ENCODE measurements around the gene FRG1. TPM values are rescaled to one million over a fixed set of nuclear protein-coding genes. Genes with fewer than 3 reads are reported as not detected.
A peak's percentile ranks its signal among the peaks of the same experiment; 100 is the strongest.
"Not testable (repeated sequence)": the region's sequence is repeated elsewhere in the genome, so short reads cannot be mapped to it uniquely, and the experiment has no call there.

Gene FRG1
- total RNA-seq, 1 donor from 2014 or later: 33.4 TPM

DNA sequence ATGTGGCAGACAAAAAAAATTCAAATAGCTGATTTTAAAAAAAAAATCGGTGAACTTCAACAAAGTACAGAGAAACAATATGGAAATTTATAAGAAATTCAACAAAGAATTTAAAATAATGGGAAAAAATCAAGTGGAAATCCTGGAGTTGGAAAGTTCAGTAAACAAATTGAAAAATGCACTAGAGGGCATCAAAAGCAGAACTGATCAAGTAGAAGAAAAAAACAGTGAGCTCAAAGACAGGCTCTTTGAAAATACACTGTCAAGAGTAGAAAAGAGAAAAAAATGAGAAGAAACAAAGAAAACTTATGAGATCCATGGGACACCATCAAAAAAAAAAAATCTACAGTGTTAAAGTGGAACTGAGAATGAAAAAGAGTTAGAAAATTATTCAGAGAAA lies 19.6 kb upstream of the FRG1 start:
- no peak for DNase-seq (ENCODE audit: low read depth)
- Histone ChIP-seq H3K36me3 (ENCODE audit: insufficient read depth, low read length) (no peaks in the 10 kb centered on the region), H3K9me3 (ENCODE audit: insufficient read depth, low read depth, low read length) (no peaks in the 10 kb centered on the region), H3K79me2 (ENCODE audit: insufficient read depth, low read length) (no peaks in the 10 kb centered on the region), H2AFZ (ENCODE audit: low read depth, low read length) (no peak overlapping the region), H3K27ac (ENCODE audit: low read depth, low read length) (no peak overlapping the region), H4K20me1 (ENCODE audit: insufficient read depth, low read length) (no peaks in the 10 kb centered on the region), H3K4me1 (ENCODE audit: insufficient read depth, low read length) (no peaks in the 10 kb centered on the region), H3K27me3 (ENCODE audit: insufficient read depth, low read length) (no peaks in the 10 kb centered on the region), H3K9ac (ENCODE audit: low read length) (no peak overlapping the region), H3K4me2 (ENCODE audit: low read length) (no peak overlapping the region), H3K4me3 (ENCODE audit: insufficient read depth, low read depth, low read length) (no peak overlapping the region)
- H3K27me3 Mint-ChIP-seq (ENCODE audit: low read depth, unreplicated experiment): no peaks in the 10 kb centered on the region
- no peak for TF ChIP-seq EZH2 (IDR thresholded peaks at IDR 0.05; ENCODE audit: insufficient read depth, low read length)
- TF ChIP-seq, protein P1, sequence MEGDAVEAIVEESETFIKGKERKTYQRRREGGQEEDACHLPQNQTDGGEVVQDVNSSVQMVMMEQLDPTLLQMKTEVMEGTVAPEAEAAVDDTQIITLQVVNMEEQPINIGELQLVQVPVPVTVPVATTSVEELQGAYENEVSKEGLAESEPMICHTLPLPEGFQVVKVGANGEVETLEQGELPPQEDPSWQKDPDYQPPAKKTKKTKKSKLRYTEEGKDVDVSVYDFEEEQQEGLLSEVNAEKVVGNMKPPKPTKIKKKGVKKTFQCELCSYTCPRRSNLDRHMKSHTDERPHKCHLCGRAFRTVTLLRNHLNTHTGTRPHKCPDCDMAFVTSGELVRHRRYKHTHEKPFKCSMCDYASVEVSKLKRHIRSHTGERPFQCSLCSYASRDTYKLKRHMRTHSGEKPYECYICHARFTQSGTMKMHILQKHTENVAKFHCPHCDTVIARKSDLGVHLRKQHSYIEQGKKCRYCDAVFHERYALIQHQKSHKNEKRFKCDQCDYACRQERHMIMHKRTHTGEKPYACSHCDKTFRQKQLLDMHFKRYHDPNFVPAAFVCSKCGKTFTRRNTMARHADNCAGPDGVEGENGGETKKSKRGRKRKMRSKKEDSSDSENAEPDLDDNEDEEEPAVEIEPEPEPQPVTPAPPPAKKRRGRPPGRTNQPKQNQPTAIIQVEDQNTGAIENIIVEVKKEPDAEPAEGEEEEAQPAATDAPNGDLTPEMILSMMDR (IDR thresholded peaks at IDR 0.05; ENCODE audit: insufficient read depth, low read depth, low read length): no peak
- H3K4me1 Mint-ChIP-seq (ENCODE audit: low read depth, unreplicated experiment): no peaks in the 10 kb centered on the region
- FAIRE-seq: peak; percentile 89
- no peaks in the 10 kb centered on the region for H3K36me3 Mint-ChIP-seq (ENCODE audit: low read depth, unreplicated experiment)
- H3K9me3 Mint-ChIP-seq (ENCODE audit: unreplicated experiment): peaks cover 16% of the 10 kb centered on the region
- H3K27ac Mint-ChIP-seq (ENCODE audit: unreplicated experiment): no peak overlapping the region
- H3K4me3 Mint-ChIP-seq (ENCODE audit: unreplicated experiment): no peak overlapping the region

DNA sequence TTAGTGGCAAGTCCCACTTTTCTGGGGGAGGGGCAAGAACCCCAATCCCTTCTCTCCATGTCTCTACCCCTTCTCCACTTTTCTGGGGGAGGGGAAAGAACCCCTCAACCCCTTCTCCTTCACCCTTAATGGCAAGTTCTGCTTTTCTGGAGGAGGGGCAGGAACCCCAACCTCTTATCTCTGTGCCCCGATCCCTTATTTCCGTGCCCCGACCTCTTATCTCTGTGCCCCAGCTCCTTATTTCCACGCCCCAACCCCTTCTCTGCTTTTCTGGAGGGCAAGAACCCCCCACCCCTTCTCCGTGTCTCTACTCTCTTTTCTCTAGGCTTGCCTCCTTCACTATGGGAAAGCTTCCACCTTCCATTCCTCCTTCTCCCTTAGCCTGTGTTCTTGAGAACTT lies 13.9 kb upstream of the FRG1 start:
- not testable (repeated sequence) for H3K9ac ChIP-seq (ENCODE audit: low read length); DNase-seq (ENCODE audit: low read depth); H3K9me3 Mint-ChIP-seq (ENCODE audit: unreplicated experiment); H3K4me1 ChIP-seq (ENCODE audit: insufficient read depth, low read length); H3K4me2 ChIP-seq (ENCODE audit: low read length); H3K36me3 Mint-ChIP-seq (ENCODE audit: low read depth, unreplicated experiment); H3K27me3 Mint-ChIP-seq (ENCODE audit: low read depth, unreplicated experiment); FAIRE-seq; H3K4me3 Mint-ChIP-seq (ENCODE audit: unreplicated experiment); H3K4me1 Mint-ChIP-seq (ENCODE audit: low read depth, unreplicated experiment); H3K27ac ChIP-seq (ENCODE audit: low read depth, low read length); H2AFZ ChIP-seq (ENCODE audit: low read depth, low read length); H3K27me3 ChIP-seq (ENCODE audit: insufficient read depth, low read length); H3K27ac Mint-ChIP-seq (ENCODE audit: unreplicated experiment); H4K20me1 ChIP-seq (ENCODE audit: insufficient read depth, low read length); H3K79me2 ChIP-seq (ENCODE audit: insufficient read depth, low read length); H3K4me3 ChIP-seq (ENCODE audit: insufficient read depth, low read depth, low read length); H3K9me3 ChIP-seq (ENCODE audit: insufficient read depth, low read depth, low read length); H3K36me3 ChIP-seq (ENCODE audit: insufficient read depth, low read length)

DNA sequence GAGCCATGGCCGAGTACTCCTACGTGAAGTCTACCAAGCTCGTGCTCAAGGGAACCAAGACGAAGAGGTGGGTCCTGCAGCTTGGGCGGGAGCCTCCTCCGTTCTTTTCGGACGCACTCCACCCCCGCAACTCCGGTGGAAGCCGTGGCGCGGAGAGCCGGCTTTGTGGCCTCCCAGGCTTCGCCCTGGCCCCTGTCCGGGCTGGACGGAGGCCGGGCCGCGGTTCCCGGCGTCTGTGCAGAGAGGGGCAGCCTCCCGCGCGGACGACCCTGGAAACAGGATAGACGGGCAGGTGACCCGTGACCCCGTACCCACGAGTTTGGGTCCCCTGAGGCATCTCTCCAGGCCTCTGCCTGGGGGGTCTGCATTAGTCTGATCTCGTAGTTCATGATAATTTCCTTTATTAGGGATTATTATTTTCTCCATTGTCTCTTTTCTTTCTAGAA lies 356 bp downstream of the FRG1 start:
- Histone ChIP-seq H2AFZ (ENCODE audit: low read depth, low read length) (peak overlapping the region; percentile 99), H3K9ac (ENCODE audit: low read length) (peak overlapping the region; percentile 99), H3K36me3 (ENCODE audit: insufficient read depth, low read length) (no peaks in the 10 kb centered on the region), H3K9me3 (ENCODE audit: insufficient read depth, low read depth, low read length) (no peaks in the 10 kb centered on the region), H3K27ac (ENCODE audit: low read depth, low read length) (peak overlapping the region; percentile 89), H3K4me1 (ENCODE audit: insufficient read depth, low read length) (peaks cover 4% of the 10 kb centered on the region), H3K27me3 (ENCODE audit: insufficient read depth, low read length) (no peaks in the 10 kb centered on the region), H3K4me3 (ENCODE audit: insufficient read depth, low read depth, low read length) (peak overlapping the region; percentile 95), H3K79me2 (ENCODE audit: insufficient read depth, low read length) (peaks cover 45% of the 10 kb centered on the region), H3K4me2 (ENCODE audit: low read length) (peak overlapping the region; percentile 93), H4K20me1 (ENCODE audit: insufficient read depth, low read length) (peaks cover 6% of the 10 kb centered on the region)
- Mint-ChIP-seq H3K9me3 (ENCODE audit: unreplicated experiment) (peaks cover 3% of the 10 kb centered on the region), H3K27ac (ENCODE audit: unreplicated experiment) (peak overlapping the region; percentile 83), H3K4me3 (ENCODE audit: unreplicated experiment) (peak overlapping the region; percentile 93), H3K36me3 (ENCODE audit: low read depth, unreplicated experiment) (peaks cover 3% of the 10 kb centered on the region), H3K4me1 (ENCODE audit: low read depth, unreplicated experiment) (peaks cover 3% of the 10 kb centered on the region), H3K27me3 (ENCODE audit: low read depth, unreplicated experiment) (peaks cover 5% of the 10 kb centered on the region)
- no peak for TF ChIP-seq EZH2 (IDR thresholded peaks at IDR 0.05; ENCODE audit: insufficient read depth, low read length)
- TF ChIP-seq, protein P1 (IDR thresholded peaks at IDR 0.05; ENCODE audit: insufficient read depth, low read depth, low read length): no peak
- FAIRE-seq (no peak), DNase-seq (ENCODE audit: low read depth) (no peak)

DNA sequence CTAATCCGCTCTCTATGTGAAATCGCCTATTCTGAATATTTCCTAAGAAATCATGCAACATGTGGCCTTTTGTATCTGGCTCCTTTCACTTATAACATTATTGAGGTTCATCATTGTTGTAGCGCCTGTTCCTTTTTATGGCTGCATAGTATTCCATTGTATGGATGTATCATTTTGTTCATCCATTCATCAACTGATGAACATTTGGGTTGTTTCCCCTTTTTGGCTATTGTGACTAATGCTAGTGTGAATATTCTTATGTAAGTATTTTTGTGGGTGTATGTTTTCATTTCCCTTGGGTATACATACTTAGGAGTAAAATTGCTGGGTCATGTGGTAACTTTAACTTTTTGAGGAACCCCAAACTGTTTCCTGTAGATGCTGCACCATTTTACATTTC lies 1.7 kb downstream of the FRG1 start:
- not testable (repeated sequence) for H3K9me3 Mint-ChIP-seq (ENCODE audit: unreplicated experiment); H3K27ac ChIP-seq (ENCODE audit: low read depth, low read length); DNase-seq (ENCODE audit: low read depth); H2AFZ ChIP-seq (ENCODE audit: low read depth, low read length); H3K27me3 Mint-ChIP-seq (ENCODE audit: low read depth, unreplicated experiment); H3K9ac ChIP-seq (ENCODE audit: low read length); H3K4me1 ChIP-seq (ENCODE audit: insufficient read depth, low read length); H3K36me3 ChIP-seq (ENCODE audit: insufficient read depth, low read length); H3K9me3 ChIP-seq (ENCODE audit: insufficient read depth, low read depth, low read length); H3K4me2 ChIP-seq (ENCODE audit: low read length); H3K27ac Mint-ChIP-seq (ENCODE audit: unreplicated experiment); H4K20me1 ChIP-seq (ENCODE audit: insufficient read depth, low read length); FAIRE-seq; H3K27me3 ChIP-seq (ENCODE audit: insufficient read depth, low read length); H3K4me1 Mint-ChIP-seq (ENCODE audit: low read depth, unreplicated experiment); H3K36me3 Mint-ChIP-seq (ENCODE audit: low read depth, unreplicated experiment); H3K4me3 Mint-ChIP-seq (ENCODE audit: unreplicated experiment); H3K4me3 ChIP-seq (ENCODE audit: insufficient read depth, low read depth, low read length)
- peaks cover 59% of the 10 kb centered on the region for H3K79me2 ChIP-seq (ENCODE audit: insufficient read depth, low read length)

DNA sequence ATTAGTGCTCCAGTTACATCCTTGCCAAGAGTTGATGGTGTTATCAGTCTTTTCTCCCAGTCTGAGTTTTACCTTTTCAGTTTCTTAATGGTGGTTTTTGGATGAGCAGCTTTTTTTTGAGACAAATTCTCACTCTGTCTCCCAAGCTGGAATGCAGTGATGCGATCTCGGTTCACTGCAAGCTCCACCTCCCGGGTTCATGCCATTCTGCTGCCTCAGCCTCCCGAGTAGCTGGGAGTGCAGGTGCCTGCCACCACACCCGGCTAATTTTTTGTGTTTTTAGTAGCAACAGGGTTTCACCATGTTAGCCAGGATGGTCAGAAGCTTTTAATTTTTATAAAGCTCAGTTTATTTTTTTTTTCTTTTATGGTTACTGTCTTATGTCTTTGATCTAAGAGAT lies 3.4 kb downstream of the FRG1 start:
- not testable (repeated sequence) for H3K9ac ChIP-seq (ENCODE audit: low read length); H3K4me1 ChIP-seq (ENCODE audit: insufficient read depth, low read length); H3K4me3 Mint-ChIP-seq (ENCODE audit: unreplicated experiment); H3K27ac ChIP-seq (ENCODE audit: low read depth, low read length); H3K27me3 ChIP-seq (ENCODE audit: insufficient read depth, low read length); H3K27ac Mint-ChIP-seq (ENCODE audit: unreplicated experiment); FAIRE-seq; H2AFZ ChIP-seq (ENCODE audit: low read depth, low read length); DNase-seq (ENCODE audit: low read depth); H3K9me3 Mint-ChIP-seq (ENCODE audit: unreplicated experiment); H3K4me1 Mint-ChIP-seq (ENCODE audit: low read depth, unreplicated experiment); H3K27me3 Mint-ChIP-seq (ENCODE audit: low read depth, unreplicated experiment); H3K9me3 ChIP-seq (ENCODE audit: insufficient read depth, low read depth, low read length); H3K4me2 ChIP-seq (ENCODE audit: low read length); H3K4me3 ChIP-seq (ENCODE audit: insufficient read depth, low read depth, low read length); H3K36me3 Mint-ChIP-seq (ENCODE audit: low read depth, unreplicated experiment); H3K36me3 ChIP-seq (ENCODE audit: insufficient read depth, low read length)
- peaks cover 18% of the 10 kb centered on the region for H4K20me1 ChIP-seq (ENCODE audit: insufficient read depth, low read length)
- H3K79me2 ChIP-seq (ENCODE audit: insufficient read depth, low read length): peaks cover 75% of the 10 kb centered on the region

Data from astrocyte (in vitro differentiated cells and primary cell).